Esophagus (tissue), 2 donors: ENCODE results near the gene PTPRD. TPM values are rescaled to one million over a fixed set of nuclear protein-coding genes. Genes with fewer than 3 reads are reported as not detected.
"Not testable (repeated sequence)": the region's sequence is repeated elsewhere in the genome, so short reads cannot be mapped to it uniquely, and the experiment has no call there.

Experiments used
- H3K27ac ChIP-seq, 2 donors: one replicate each; pipeline ENCODE4 v1.5.1; 2013; ENCODE audit warnings: low read depth in 2 of 2, mild to moderate bottlenecking in 2 of 2, inconsistent platforms in 1 of 2, low read length in 1 of 2, moderate library complexity in 1 of 2
- H3K27me3 ChIP-seq, 2 donors: one replicate each; pipeline ENCODE4 v1.6.1; 2013; ENCODE audit warnings: low read length in 2 of 2, control low read depth in 1 of 2, mild to moderate bottlenecking in 1 of 2; ENCODE audit not compliant: insufficient read depth in 2 of 2, control insufficient read depth in 1 of 2
- H3K36me3 ChIP-seq, 2 donors: one replicate each; pipeline ENCODE4 v1.6.1; 2013; ENCODE audit warnings: low read length in 1 of 2; ENCODE audit not compliant: control insufficient read depth in 2 of 2, insufficient read depth in 2 of 2
- H3K4me1 ChIP-seq, 2 donors: one replicate each; pipeline ENCODE4 v1.6.1; 2013; ENCODE audit warnings: low read length in 1 of 2; ENCODE audit not compliant: control insufficient read depth in 2 of 2, insufficient read depth in 2 of 2
- H3K4me3 ChIP-seq, 2 donors: one replicate each; pipeline ENCODE4 v1.5.1; 2013; ENCODE audit warnings: low read length in 2 of 2, mild to moderate bottlenecking in 2 of 2, low read depth in 1 of 2, moderate library complexity in 1 of 2
- H3K9me3 ChIP-seq, 2 donors: one replicate each; pipeline ENCODE4 v1.6.1; 2013; ENCODE audit warnings: mild to moderate bottlenecking in 2 of 2, low read depth in 1 of 2, low read length in 1 of 2, moderate library complexity in 1 of 2; ENCODE audit not compliant: control insufficient read depth in 2 of 2, insufficient read depth in 1 of 2
- WGBS, 2 donors: extraction: QIAGEN DNeasy Blood & Tissue Kit; methylation state at CpG; one replicate each; pipeline ENCODE4 v1.1.7; 2013; 5-methylcytosine and 5-hydroxymethylcytosine counted together
- polyA plus RNA-seq, 2 donors: library from polyadenylated mRNA; stranded (reverse); fragments of 200-250 nt; gene quantifications; one replicate each; pipeline ENCODE4 v1.2.3, GENCODE V29; 2013
- donor health status: healthy with polysubstance abuse.
- donor health status: Bipolar disorder and iron deficiency.

The PTPRD gene
- polyA plus RNA-seq, 2 donors = 0.53 to 0.60 TPM

- H3K4me1 ChIP-seq = no peaks in the 10 kb centered on the region
- H3K9me3 ChIP-seq = no peaks in the 10 kb centered on the region
- H3K4me3 ChIP-seq = no peak overlapping the region
- H3K27ac ChIP-seq = no peak overlapping the region
- no peaks in the 10 kb centered on the region for H3K36me3 ChIP-seq
- 69 to 73% methylated on average over 5 of the region's 5 CpGs for WGBS, 2 donors
- peaks cover 0 to 2% of the 10 kb centered on the region in 2 donors for H3K27me3 ChIP-seq
These were observed 1609.8 kb downstream of the PTPRD start for GRCh38 chr9:9002826-9003583.

GRCh38 chr9:8980496-8981013, 1632.2 kb downstream of the PTPRD start:
- Histone ChIP-seq H3K4me3 (no peak overlapping the region), H3K36me3 (no peaks in the 10 kb centered on the region), H3K27me3 (no peaks in the 10 kb centered on the region), H3K27ac (no peak overlapping the region), H3K4me1 (no peaks in the 10 kb centered on the region), H3K9me3 (no peaks in the 10 kb centered on the region)
- 48 to 53% methylated on average over 2 of the region's 2 CpGs for WGBS, 2 donors

GRCh38 chr9:8978334-8978733, 1634.5 kb downstream of the PTPRD start:
- Histone ChIP-seq H3K36me3 (no peaks in the 10 kb centered on the region), H3K27me3 (no peaks in the 10 kb centered on the region), H3K27ac (no peak overlapping the region), H3K4me1 (no peaks in the 10 kb centered on the region), H3K4me3 (no peak overlapping the region), H3K9me3 (no peaks in the 10 kb centered on the region)
- 88 to 90% methylated on average over 6 of the region's 6 CpGs for WGBS, 2 donors

GRCh38 chr9:8968350-8968749, 1644.5 kb downstream of the PTPRD start:
- H3K9me3 ChIP-seq, H3K27ac ChIP-seq, H3K4me3 ChIP-seq, H3K27me3 ChIP-seq, H3K36me3 ChIP-seq, H3K4me1 ChIP-seq: not testable (repeated sequence)
- 31 to 67% methylated on average over 2 to 3 of the region's 3 CpGs for WGBS, 2 donors

- Histone ChIP-seq H3K4me3 (no peak overlapping the region), H3K4me1 (no peaks in the 10 kb centered on the region), H3K27ac (no peak overlapping the region), H3K36me3 (no peaks in the 10 kb centered on the region), H3K27me3 (no peaks in the 10 kb centered on the region), H3K9me3 (no peaks in the 10 kb centered on the region)
These were observed 1648.9 kb downstream of the PTPRD start for GRCh38 chr9:8963885-8964284.

GRCh38 chr9:8962084-8962483, 1650.7 kb downstream of the PTPRD start:
- no peak overlapping the region for H3K27ac ChIP-seq
- H3K36me3 ChIP-seq = no peaks in the 10 kb centered on the region
- WGBS, 2 donors = 82 to 87% methylated on average over 2 of the region's 2 CpGs
- no peaks in the 10 kb centered on the region for H3K27me3 ChIP-seq
- no peak overlapping the region for H3K4me3 ChIP-seq
- no peaks in the 10 kb centered on the region for H3K4me1 ChIP-seq
- no peaks in the 10 kb centered on the region for H3K9me3 ChIP-seq

- Histone ChIP-seq H3K27ac (no peak overlapping the region), H3K27me3 (no peaks in the 10 kb centered on the region), H3K4me3 (no peak overlapping the region), H3K36me3 (no peaks in the 10 kb centered on the region), H3K9me3 (no peaks in the 10 kb centered on the region), H3K4me1 (no peaks in the 10 kb centered on the region)
- 62 to 69% methylated on average over 4 of the region's 4 CpGs for WGBS, 2 donors
These were observed 1651.5 kb downstream of the PTPRD start for GRCh38 chr9:8961186-8961851.

- no peak overlapping the region for H3K4me3 ChIP-seq
- H3K9me3 ChIP-seq = no peaks in the 10 kb centered on the region
- no peaks in the 10 kb centered on the region for H3K27me3 ChIP-seq
- no peaks in the 10 kb centered on the region for H3K36me3 ChIP-seq
- H3K27ac ChIP-seq = no peak overlapping the region
- WGBS, 2 donors = 84 to 85% methylated on average over 3 of the region's 3 CpGs
- H3K4me1 ChIP-seq = no peaks in the 10 kb centered on the region
These were observed 1652.5 kb downstream of the PTPRD start for GRCh38 chr9:8960254-8960653.

GRCh38 chr9:8958358-8958757, 1654.4 kb downstream of the PTPRD start:
- Histone ChIP-seq H3K9me3 (no peaks in the 10 kb centered on the region), H3K4me1 (no peaks in the 10 kb centered on the region), H3K27ac (no peak overlapping the region), H3K4me3 (no peak overlapping the region), H3K27me3 (no peaks in the 10 kb centered on the region), H3K36me3 (no peaks in the 10 kb centered on the region)
- WGBS, 2 donors = 55 to 78% methylated on average over 2 of the region's 2 CpGs

GRCh38 chr9:8955315-8955714, 1657.5 kb downstream of the PTPRD start:
- H3K36me3 ChIP-seq = no peaks in the 10 kb centered on the region
- no peaks in the 10 kb centered on the region for H3K4me1 ChIP-seq
- H3K27me3 ChIP-seq = no peaks in the 10 kb centered on the region
- H3K4me3 ChIP-seq = no peak overlapping the region
- no peaks in the 10 kb centered on the region for H3K9me3 ChIP-seq
- WGBS, 2 donors = 67 to 80% methylated on average over 2 of the region's 2 CpGs
- H3K27ac ChIP-seq = no peak overlapping the region
